Keratinocyte (primary cell): Measurements from ENCODE around the gene JMJD1C. TPM values are rescaled to one million over a fixed set of nuclear protein-coding genes. Genes with fewer than 3 reads are reported as not detected.

Experiments
- DNase-seq: peaks from one replicate; pipeline ENCODE4 v3.0.0-alpha.2; 2011; ENCODE audit warnings: low read depth, missing footprints, low spot score
- FAIRE-seq: peaks from 2 replicates; lab custom pipeline; 2011; peaks lifted over from hg19 to GRCh38; lab: Jason Lieb, UNC
- H2AFZ ChIP-seq: 2 replicates; pipeline ENCODE4 v1.6.0; 2012; ENCODE audit warnings: low read length, control low read depth, inconsistent platforms; ENCODE audit not compliant: control insufficient read depth
- H3K27ac ChIP-seq: 2 replicates; pipeline ENCODE4 v1.5.1; 2011; ENCODE audit warnings: low read length; ENCODE audit not compliant: control insufficient read depth, insufficient read depth
- H3K27me3 ChIP-seq: 3 replicates; pipeline ENCODE4 v1.6.0; 2011; ENCODE audit warnings: low read length; ENCODE audit not compliant: control insufficient read depth, insufficient read depth; ENCODE audit errors: extremely low read depth
- H3K36me3 ChIP-seq, 2 experiments: 2 replicates in 1 of 2; 3 replicates in 1 of 2; pipeline ENCODE4 v1.5.1; 2011; ENCODE audit warnings: low read length in 2 of 2, mild to moderate bottlenecking in 1 of 2; ENCODE audit not compliant: control insufficient read depth in 2 of 2, insufficient read depth in 2 of 2; ENCODE audit errors: extremely low read depth in 1 of 2
- H3K4me1 ChIP-seq: 3 replicates; pipeline ENCODE4 v1.5.1; 2011; ENCODE audit warnings: low read length; ENCODE audit not compliant: control insufficient read depth, insufficient read depth; ENCODE audit errors: extremely low read depth
- H3K4me2 ChIP-seq: 3 replicates; pipeline ENCODE4 v1.6.0; 2011; ENCODE audit warnings: low read depth, low read length; ENCODE audit not compliant: control insufficient read depth, insufficient read depth; ENCODE audit errors: extremely low read depth
- H3K4me3 ChIP-seq, 3 experiments: fragments of 200-600 bp in 1 of 3; sonication (generic) in 1 of 3; 2 replicates in 2 of 3; 3 replicates in 1 of 3; pipeline ENCODE4 v1.5.1; 2011 to 2016; ENCODE audit warnings: low read length in 3 of 3, mild to moderate bottlenecking in 3 of 3, control low read depth in 2 of 3, inconsistent platforms in 1 of 3, low read depth in 1 of 3, mixed read lengths in 1 of 3, mixed run types in 1 of 3, moderate library complexity in 1 of 3; ENCODE audit not compliant: control insufficient read depth in 2 of 3, insufficient read depth in 2 of 3; ENCODE audit errors: extremely low read depth in 1 of 3
- H3K79me2 ChIP-seq: 2 replicates; pipeline ENCODE4 v1.6.0; 2012; ENCODE audit warnings: low read length; ENCODE audit not compliant: control insufficient read depth, insufficient read depth
- H3K9ac ChIP-seq: 3 replicates; pipeline ENCODE4 v1.6.0; 2011; ENCODE audit warnings: low read length; ENCODE audit not compliant: control insufficient read depth, insufficient read depth; ENCODE audit errors: extremely low read depth
- H3K9me1 ChIP-seq: 3 replicates; pipeline ENCODE4 v1.6.0; 2011; ENCODE audit warnings: low read length; ENCODE audit not compliant: control insufficient read depth, insufficient read depth; ENCODE audit errors: extremely low read depth
- H3K9me3 ChIP-seq: 2 replicates; pipeline ENCODE4 v1.5.1; 2012; ENCODE audit warnings: low read depth, low read length; ENCODE audit not compliant: control insufficient read depth
- H4K20me1 ChIP-seq: 3 replicates; pipeline ENCODE4 v1.6.0; 2011; ENCODE audit warnings: low read length; ENCODE audit not compliant: control insufficient read depth, insufficient read depth; ENCODE audit errors: extremely low read depth
- CTCF ChIP-seq, 3 experiments: IDR thresholded peaks in 1 of 3; conservative IDR thresholded peaks in 1 of 3; optimal IDR thresholded peaks in 1 of 3; 2 replicates in 2 of 3; 3 replicates in 1 of 3; pipeline versions ENCODE3 to v1.5.1; 2011; ENCODE audit warnings: low read length in 3 of 3, mild to moderate bottlenecking in 3 of 3, moderate library complexity in 2 of 3, control low read depth in 1 of 3, inconsistent platforms in 1 of 3; ENCODE audit not compliant: insufficient read depth in 2 of 3; ENCODE audit errors: extremely low read depth in 1 of 3
- EZH2 ChIP-seq: IDR thresholded peaks from one replicate; pipeline ENCODE4 v1.6.1; 2012; ENCODE audit warnings: inconsistent platforms, mild to moderate bottlenecking, low read length, moderate library complexity
- dilution Hi-C: fragments of 300-500 bp; cut with MboI; formaldehyde crosslinking; loops from one replicate; pipeline ENCODE4 v1.7.0; 2020; ENCODE audit warnings: low sequenced_read_pairs; ENCODE audit not compliant: extremely low pct_ligation_motif_present
- polyA plus RNA-seq, 5 experiments: library from polyadenylated mRNA; depleted of rRNA in 3 of 5; stranded (reverse) in 3 of 5; stranded (forward) in 1 of 5; unstranded in 1 of 5; fragments of >200 nt; gene quantifications; 1 replicate in 1 of 5; 2 replicates in 3 of 5; 3 replicates in 1 of 5; pipeline versions ENCODE4 v1.2.1 to v1.2.3, GENCODE V29; 2011 to 2012; ENCODE audit warnings: missing spikeins in 2 of 5, low read depth in 1 of 5, low replicate concordance in 1 of 5

JMJD1C gene
- polyA plus RNA-seq, 1 donor (not counting 4 experiments of a cell fraction or from before 2014, with no cell fraction given), result 38.2 TPM

- no peaks in the 10 kb centered on the region for H3K9me1 ChIP-seq
- no peaks in the 10 kb centered on the region for H4K20me1 ChIP-seq
- DNase-seq (no peak), FAIRE-seq (no peak)
- H3K4me1 ChIP-seq, result peaks cover 3% of the 10 kb centered on the region
- H3K79me2 ChIP-seq, result peaks cover 81% of the 10 kb centered on the region
- no peaks in the 10 kb centered on the region for H3K27me3 ChIP-seq
- H2AFZ ChIP-seq, result no peak overlapping the region
- no peak overlapping the region for H3K9ac ChIP-seq
- H3K9me3 ChIP-seq, result no peaks in the 10 kb centered on the region
- no peak overlapping the region for H3K4me2 ChIP-seq
- no peak overlapping the region for H3K27ac ChIP-seq
- dilution Hi-C loops, result no loop called here
- H3K36me3 ChIP-seq, result no peaks in the 10 kb centered on the region
- no peak for TF ChIP-seq CTCF (optimal IDR thresholded peaks at IDR 0.05 in 1 of 3, IDR thresholded peaks at IDR 0.05 in 1 of 3, conservative IDR thresholded peaks at IDR 0.05 in 1 of 3; ENCODE audit: extremely low read depth in 1 of 3, insufficient read depth in 2 of 3, low read length in 3 of 3)
- no peak for TF ChIP-seq EZH2
- no peak overlapping the region for H3K4me3 ChIP-seq
Observed at GRCh38 chr10:63457594-63457993, 8.2 kb downstream of the JMJD1C start.

- no peak for DNase-seq
- Histone ChIP-seq H3K4me3 (no peak overlapping the region), H3K4me2 (peak overlapping the region; percentile 13), H2AFZ (no peak overlapping the region), H3K9me1 (no peaks in the 10 kb centered on the region), H3K27ac (no peak overlapping the region), H3K9me3 (no peaks in the 10 kb centered on the region), H4K20me1 (no peaks in the 10 kb centered on the region), H3K27me3 (no peaks in the 10 kb centered on the region), H3K4me1 (peaks cover 3% of the 10 kb centered on the region), H3K36me3 (no peaks in the 10 kb centered on the region), H3K79me2 (peaks cover 82% of the 10 kb centered on the region), H3K9ac (no peak overlapping the region)
- no peak for TF ChIP-seq EZH2
- TF ChIP-seq CTCF (optimal IDR thresholded peaks at IDR 0.05 in 1 of 3, IDR thresholded peaks at IDR 0.05 in 1 of 3, conservative IDR thresholded peaks at IDR 0.05 in 1 of 3; ENCODE audit: extremely low read depth in 1 of 3, insufficient read depth in 2 of 3, low read length in 3 of 3), result no peak
- dilution Hi-C loops, result no loop called here
- FAIRE-seq, result no peak
Observed at GRCh38 chr10:63456437-63457210, 9.2 kb downstream of the JMJD1C start.
